Measurements from ENCODE around the gene PHF10.

Gene PHF10

GRCh38 chr6:169723200-169723909 is 945 bp downstream of the PHF10 start:
- DNase-seq (ENCODE audit: low read depth in 2 of 2): peak; percentile 30 to 54

GRCh38 chr6:169722362-169723199 is 1.7 kb downstream of the PHF10 start:
- DNase-seq (ENCODE audit: low read depth in 2 of 2): peak in 1 of 2 donors; percentile 28

DNA sequence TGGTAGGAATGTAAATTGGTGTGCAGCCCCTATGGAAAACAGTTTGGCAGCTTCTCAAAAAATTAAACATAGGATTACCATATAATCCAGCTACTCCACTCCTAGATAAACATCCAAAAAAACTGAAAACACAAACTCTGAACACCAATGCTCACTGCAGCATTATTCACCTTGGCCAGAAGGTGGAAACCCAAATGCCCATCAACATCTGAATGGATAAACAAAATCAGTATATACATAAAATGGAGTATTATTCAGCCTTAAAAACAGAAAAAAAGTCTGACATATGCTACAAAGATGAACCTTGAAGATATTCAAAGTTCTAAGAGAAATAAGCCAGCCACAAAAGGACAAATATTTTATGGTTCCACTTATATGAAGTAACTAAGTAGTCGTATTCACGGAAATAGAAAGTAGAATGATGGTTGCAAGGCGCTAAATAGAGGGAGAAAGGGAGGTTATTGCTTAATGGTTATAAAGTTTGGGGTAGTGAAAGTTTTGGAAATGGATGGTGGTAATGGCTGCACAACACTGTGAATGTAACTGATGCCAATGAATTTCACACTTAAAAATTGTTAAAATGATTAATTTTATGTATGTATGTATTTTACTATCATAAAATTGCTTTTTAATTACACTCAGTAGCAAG is 4.0 kb downstream of the PHF10 start:
- DNase-seq (ENCODE audit: low read depth in 2 of 2): no peak

DNA sequence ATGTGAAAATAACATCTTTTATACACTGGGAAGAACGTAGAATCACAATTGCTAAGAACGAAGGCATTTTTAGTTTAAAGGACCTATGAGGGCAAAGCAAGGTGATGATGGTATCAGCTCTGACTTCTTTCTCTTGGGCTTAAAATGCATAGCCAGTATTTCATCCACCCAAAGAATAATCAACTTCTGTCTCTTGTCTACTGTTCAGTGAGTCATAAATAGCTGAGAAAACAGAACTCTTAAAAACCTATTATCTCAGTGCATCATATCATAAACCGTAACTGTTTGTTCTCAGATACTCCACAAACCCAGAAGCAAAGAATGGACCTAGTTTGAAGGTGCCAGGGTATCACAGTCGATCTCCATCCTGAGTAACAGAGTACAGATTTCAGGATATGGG is 5.2 kb downstream of the PHF10 start:
- no peak for DNase-seq (ENCODE audit: low read depth in 2 of 2)

DNA sequence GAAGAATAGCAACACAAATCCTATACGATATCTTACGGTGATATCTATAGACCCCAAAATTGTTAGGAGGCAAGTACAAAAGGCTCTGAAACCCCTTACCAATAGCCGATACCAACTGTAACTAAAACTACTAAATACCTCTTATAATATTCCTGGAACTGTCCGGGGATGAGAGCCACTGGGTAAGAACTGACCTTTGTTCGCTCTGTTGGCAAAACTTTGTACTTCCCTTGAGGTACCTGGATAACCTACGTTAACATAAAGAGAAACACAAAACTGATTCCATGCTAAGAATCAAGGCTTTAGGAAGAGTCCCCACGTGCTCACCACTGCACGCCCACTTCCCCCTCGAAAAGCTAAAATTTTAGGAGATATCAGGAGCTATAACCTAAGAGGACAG is 9.7 kb downstream of the PHF10 start:
- DNase-seq (ENCODE audit: low read depth in 2 of 2): no peak

DNA sequence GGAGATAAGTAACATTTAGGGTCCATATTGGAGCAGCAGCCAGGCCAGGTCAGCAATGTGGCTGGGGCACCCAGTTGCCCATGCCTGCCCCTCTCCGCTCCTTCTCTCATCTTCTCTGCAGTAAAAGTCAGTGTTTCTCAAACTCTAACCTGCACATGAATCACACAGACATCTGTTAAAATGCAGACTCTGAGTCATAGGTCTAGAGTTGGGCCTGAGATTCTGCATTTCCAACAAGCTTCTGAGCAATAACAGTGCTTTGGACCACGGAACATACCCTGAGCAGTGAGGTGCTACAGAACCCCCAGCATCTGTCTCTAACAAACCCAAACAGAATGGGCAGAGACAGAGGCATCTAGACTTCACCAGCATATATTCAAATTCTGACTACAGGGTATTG is 10.1 kb downstream of the PHF10 start:
- DNase-seq (ENCODE audit: low read depth in 2 of 2): no peak

- DNase-seq (ENCODE audit: low read depth in 2 of 2): no peak
Observed at GRCh38 chr6:169710009-169710408, 14.3 kb downstream of the PHF10 start.

DNA sequence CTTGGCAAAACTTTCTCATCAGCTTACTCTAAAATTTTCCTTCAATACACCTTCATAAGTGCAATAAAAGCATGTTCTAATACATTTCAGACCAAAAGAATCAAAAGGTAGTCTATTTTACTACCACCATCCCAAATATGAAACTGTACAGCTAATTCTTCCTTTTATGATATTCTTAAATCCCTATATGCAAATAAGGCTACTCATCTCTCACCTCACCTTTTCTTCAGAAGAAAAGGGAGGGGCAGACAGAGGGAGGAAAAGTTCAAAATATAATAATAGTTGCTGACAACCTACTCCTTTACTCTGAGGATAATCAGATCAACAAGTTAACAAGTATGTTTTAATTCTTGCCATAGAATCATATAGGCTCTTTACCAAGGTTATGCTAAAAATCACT is 15.0 kb downstream of the PHF10 start:
- no peak for DNase-seq (ENCODE audit: low read depth in 2 of 2)

DNA sequence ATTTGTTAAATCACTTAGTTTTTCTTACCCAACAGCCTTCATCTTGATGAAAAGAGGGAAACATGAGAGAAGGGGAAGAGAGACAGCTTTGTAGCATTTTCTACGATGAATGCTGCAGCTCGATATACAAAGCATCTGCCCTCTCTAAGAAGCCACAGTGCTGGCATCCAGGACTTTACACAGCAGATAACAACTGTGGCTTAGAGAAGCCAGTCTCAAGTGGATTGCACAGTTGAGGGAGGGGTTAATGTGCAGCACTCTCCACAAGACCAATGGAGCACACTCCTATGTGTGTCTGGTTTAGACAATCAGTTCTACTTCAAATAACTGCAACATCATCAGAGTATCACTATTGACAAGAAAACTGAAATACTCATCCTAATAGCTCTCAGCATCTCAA is 16.5 kb downstream of the PHF10 start:
- no peak for DNase-seq (ENCODE audit: low read depth in 2 of 2)

DNA sequence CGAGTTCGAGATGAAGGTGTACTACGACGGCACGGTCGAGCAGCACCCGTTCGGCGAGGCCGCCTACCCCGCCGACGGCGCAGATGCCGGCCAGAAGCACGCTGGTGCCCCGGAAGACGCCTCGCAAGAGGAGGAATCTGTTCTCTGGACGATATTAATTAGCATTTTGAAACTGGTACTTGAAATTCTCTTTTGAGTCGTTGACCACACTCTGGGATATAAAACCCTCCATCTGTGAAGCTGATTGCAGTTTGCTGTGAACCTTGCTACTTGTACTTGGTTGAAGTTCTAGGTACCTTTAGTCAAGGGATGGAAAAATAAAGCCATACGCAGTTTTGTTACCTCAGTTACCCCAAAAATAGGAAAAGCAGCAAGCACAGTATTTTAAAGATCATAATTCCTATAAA is 21.5 kb downstream of the PHF10 start:
- peak in 1 of 2 donors; percentile 21 for DNase-seq (ENCODE audit: low read depth in 2 of 2)

DNA sequence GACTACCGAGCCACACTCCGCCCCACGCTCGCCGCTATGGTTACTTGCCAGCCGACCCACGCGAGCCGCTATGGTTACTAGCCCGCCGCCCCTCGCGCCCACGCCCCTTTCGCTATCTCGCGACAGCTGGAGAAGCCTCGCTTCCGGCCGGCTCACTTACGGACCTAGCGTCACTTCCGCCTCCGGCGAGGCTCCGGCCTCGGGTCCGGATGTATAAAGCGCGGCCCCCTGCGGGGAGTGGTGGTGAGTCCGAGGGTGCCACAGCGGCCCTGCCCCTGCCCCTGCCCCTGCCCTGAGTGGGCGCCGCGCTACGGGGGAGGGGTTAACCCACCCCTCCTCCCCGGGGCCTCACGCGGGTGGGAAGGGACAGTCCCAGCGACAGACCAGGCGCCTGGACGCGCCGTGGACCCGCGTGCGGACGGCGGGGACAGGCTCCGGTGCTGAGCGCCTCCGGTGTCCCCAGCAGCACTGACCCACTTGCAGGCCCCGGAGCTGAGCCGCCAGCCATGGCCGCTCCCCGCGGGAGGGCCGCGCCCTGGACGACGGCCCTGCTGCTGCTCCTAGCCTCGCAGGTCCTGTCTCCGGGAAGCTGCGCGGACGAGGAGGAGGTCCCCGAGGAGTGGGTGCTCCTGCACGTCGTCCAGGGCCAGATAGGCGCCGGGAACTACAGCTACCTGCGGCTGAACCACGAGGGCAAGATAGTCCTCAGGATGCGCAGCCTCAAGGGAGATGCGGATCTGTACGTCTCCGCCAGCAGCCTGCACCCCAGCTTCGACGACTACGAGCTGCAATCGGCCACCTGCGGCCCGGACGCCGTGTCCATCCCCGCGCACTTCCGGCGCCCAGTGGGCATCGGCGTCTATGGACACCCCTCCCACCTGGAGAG is 22.1 kb downstream of the PHF10 start, which contains the start of the genes C6orf120 and WDR27:
Gene C6orf120 (plus strand): TSS at position 173 of the 886 bp plus-strand sequence. CDS start 334 bp downstream, at position 507.
Gene WDR27 (minus strand): TSS at position 76 of the 886 bp plus-strand sequence. CDS start 13,024 bp downstream, outside the sequence.
- peak; percentile 97 to 99 for DNase-seq (ENCODE audit: low read depth in 2 of 2)

DNA sequence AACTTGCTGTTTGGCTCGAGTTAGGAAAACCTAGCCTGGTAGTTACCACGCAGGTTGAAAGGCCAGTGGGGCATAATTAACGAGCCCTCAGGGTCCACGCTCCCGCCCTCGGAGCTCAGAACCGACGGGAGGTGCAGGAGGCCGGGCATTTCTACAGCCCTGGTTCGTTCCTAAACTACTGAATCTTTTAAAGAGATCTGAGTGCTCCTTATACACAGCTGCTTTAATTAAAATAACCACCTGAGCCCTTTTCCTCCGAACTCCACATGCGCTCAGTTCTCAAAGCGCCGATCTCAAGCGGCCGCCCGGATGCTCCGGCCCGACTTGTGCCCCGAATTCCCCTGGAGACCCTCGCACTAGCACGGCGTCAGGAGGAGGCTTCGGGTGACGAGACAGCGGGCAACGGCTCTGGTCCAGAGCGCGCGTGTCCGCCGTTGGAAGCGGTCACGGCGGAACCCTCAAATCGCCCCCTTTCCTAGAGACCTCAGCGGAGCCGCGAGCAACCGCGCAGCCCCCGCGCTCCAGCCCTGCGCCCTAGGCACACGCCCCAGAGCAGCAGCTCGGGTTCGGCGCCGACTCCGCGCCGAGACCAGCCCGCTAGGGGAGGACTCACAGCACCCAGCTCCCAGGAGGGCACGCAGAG is 22.9 kb downstream of the PHF10 start:
- DNase-seq (ENCODE audit: low read depth in 2 of 2): no peak

DNA sequence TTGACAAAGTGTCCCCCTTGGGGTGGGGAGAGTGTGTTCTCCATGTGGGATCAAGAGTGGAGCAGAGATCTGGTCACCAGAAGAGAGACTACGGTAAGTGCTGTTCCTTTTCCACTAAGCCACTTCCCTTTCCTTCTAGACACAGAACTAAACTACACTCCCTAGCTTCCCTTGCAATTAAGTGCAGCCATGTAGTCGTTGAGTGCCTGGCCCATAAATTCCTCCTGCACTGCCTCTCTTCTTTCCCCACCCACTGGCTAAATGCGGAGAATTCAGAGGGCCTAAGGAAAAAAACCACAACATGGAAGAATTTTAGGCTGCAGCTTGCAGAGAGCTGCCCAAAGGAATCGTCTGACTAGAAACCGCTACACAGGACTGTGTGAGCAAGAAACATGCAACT is 24.0 kb downstream of the PHF10 start:
- DNase-seq (ENCODE audit: low read depth in 2 of 2): no peak

DNA sequence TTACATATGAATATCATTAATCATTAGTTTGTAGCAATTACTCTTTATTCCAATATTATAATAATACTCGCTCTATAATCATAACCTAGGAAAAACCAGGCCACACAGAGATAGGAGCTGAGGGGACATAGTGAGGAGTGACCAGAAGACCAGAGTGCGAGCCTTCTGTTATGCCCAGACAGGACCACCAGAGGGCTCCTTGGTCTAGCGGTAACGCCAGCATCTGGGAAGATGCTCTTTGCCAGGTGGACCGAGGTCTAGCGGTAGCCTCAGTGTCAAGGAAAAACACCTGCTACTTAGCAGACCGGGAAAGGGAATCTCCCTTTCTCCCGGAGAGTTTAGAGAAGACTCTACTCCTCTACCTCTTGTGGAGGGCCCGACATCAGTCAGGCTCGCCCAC is 27.2 kb downstream of the PHF10 start:
- DNase-seq (ENCODE audit: low read depth in 2 of 2): peak; percentile 10 to 18

DNA sequence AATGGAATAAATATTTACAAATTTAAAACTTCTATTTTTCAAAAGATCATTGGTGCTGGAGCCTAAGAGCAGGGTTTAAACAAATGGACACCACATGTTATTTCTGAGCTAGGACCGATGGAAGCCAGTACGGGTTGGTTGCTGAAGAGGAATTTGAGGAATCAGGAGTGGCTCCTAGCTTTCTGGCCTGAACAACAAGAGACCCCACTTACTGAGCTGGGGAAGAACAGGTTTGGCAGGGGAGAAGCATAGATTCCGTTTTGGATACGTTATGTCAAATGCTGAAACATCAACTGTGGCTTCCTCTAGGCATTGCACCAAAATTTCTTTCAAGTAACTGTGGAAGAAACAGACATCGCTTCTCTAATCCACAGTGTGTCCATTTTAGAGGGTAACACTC is 29.2 kb downstream of the PHF10 start:
- no peak for DNase-seq (ENCODE audit: low read depth in 2 of 2)

- no peak for DNase-seq (ENCODE audit: low read depth in 2 of 2)
Observed at GRCh38 chr6:169692516-169692915, 31.8 kb downstream of the PHF10 start.

GRCh38 chr6:169691260-169691659 is 33.0 kb downstream of the PHF10 start:
- no peak for DNase-seq (ENCODE audit: low read depth in 2 of 2)

GRCh38 chr6:169689287-169689686 is 35.0 kb downstream of the PHF10 start:
- DNase-seq (ENCODE audit: low read depth in 2 of 2): no peak

DNA sequence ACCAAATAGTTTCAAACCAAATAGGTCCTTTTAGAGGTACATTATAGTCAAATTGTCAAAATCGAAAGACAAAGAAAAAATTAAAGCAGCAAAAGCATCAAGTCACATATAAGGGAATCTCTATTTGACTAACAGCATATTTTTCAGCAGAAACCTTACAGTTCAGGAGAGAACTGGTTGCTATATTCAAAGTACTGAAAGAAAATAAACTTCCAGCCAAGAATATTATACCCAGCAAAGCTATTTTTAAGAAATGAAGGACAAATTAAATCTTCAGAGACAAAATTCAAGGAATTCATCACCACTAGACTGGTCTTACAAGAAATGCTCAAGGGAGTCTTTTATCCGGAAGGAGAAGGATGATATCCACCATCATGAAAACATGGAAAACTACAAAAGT is 38.4 kb downstream of the PHF10 start:
- no peak for DNase-seq (ENCODE audit: low read depth in 2 of 2)

DNA sequence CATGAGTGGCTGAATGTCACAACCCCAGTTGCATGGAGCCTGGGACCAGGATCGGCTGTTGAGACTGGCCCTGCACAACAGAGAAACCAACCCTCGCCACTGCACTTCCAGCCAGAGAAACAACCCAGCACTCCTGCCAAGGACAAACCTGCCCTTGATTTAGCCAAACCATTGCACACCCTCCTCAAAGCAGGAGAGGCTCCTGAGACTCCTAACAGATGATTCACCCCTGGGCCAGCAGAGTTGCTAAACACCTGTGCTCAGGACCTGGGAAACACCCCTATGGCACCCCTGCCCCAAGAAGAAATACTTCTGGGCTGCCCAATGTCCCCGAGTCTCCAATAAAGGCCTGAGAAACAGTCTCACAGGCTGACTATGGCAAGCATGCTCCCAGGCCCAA is 40.2 kb downstream of the PHF10 start:
- no peak for DNase-seq (ENCODE audit: low read depth in 2 of 2)

GRCh38 chr6:169678342-169678741 is 46.0 kb downstream of the PHF10 start:
- DNase-seq (ENCODE audit: low read depth in 2 of 2): no peak

Data from stimulated activated CD8-positive, alpha-beta memory T cell treated with anti-CD3 and anti-CD28 coated beads, Interleukin-2, amount 100 ng/mL, for 48 hours (primary cell).